GM19324 (cell line): ENCODE results near the gene CTIF.

Experiments used
- ATAC-seq: cut with Tn5 transposase; IDR thresholded peaks from one replicate; pipeline ENCODE4 v1.9.1; 2021; ENCODE audit warnings: mild to moderate bottlenecking, moderate library complexity; ENCODE audit not compliant: unreplicated experiment, low FRiP score

Gene CTIF

GRCh38 chr18:48675352-48675761, 136.5 kb downstream of the CTIF start:
- peak; percentile 68 for ATAC-seq

DNA sequence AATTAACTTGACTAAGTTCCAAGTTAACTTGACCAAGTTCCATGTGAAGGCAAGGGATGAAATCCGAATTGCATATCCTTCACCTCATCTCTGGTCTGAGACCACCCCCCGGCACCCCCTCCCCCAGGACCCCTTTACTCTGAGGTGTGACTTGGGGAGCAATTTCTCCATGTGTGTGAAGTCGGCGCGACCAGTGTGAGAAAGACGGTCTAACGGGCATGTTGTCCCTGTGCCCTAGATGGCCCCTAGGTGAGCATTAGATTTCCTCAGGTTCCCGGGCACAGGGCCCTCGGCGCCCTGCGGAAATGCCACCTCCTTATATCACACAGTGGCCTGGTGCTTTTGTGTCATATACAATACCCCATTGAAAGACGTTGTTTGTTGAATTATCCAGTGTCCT, 137.1 kb downstream of the CTIF start:
- ATAC-seq, result no peak

GRCh38 chr18:48676346-48676745, 137.5 kb downstream of the CTIF start:
- ATAC-seq, result no peak

- ATAC-seq, result no peak
Measured at GRCh38 chr18:48676756-48677368, 138.0 kb downstream of the CTIF start.

- no peak for ATAC-seq
Measured at GRCh38 chr18:48678237-48679115, 139.6 kb downstream of the CTIF start.

DNA sequence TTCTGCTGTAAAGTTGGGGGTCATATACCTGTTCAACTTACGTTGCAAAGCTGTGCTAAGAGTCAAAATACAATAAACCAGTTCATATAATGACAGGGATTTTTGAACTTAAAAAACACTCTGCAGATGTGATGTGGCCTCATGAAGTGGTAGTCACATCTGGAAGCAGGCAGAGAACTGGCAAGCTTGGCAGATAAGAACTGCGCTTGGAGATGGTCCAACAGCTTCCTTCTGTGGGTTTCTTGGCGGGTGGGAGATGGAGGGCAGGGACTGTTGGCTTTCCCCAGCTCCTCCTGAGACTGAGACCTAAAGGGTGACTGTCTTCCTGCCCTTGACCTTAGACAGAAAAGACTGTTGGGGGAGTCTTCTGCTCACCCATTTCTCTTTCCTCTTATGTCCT, 140.4 kb downstream of the CTIF start:
- no peak for ATAC-seq

GRCh38 chr18:48680339-48681250, 141.8 kb downstream of the CTIF start:
- no peak for ATAC-seq

DNA sequence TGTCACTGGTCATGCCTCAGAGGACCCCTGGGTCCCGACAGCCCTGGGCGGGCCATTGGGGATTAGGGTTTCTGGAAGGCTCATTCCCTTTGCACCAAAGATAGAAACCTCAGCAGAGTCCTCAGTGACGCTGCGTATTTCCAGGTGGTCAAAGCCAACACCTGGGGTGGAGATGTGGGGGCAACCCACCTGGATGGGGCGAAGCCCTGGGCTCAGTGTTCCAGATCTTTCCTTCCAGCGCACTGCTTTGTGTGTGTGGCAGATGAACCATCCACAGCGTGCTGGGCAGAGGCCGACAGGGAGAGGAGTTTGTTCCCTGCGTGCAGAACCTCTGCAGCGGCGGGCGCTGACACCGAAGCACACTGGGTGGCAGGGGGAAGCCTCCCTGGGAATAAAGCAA, 143.9 kb downstream of the CTIF start:
- ATAC-seq, result no peak

GRCh38 chr18:48683197-48683596, 144.4 kb downstream of the CTIF start:
- no peak for ATAC-seq

GRCh38 chr18:48683661-48684060, 144.8 kb downstream of the CTIF start:
- no peak for ATAC-seq

DNA sequence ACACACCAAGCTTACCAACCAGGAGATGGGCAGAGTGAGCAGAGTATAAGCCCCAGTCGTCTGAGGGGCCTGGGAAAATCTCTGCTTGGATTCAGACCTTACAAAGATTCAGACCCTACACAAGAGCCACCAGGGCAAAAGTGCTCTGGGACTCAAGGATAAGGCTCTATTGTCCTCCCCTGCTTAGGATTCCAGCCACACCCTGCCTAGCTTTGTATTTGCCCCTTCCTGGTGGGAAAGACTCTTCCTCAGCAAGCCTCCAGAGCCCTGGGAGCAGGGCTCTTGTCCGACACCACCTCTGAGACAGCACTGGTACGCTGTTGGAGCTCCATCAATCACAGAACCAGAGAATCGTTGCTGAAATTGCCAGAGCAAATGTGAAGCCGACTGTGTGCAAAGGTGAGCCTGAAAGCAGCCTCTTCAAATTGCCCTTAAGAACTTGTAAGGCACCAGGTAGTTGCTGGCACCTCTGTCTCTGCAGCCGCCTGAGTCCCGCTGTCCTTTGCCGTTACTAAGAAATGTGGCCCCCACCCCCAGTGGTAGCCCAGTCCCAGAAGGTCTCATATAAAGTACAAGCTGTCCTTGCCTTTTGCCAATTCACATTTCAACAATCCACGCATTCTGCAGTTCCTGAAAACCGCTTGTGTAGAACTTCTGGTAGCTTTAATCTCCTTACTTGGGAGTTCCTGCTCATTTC, 148.7 kb downstream of the CTIF start:
- no peak for ATAC-seq

DNA sequence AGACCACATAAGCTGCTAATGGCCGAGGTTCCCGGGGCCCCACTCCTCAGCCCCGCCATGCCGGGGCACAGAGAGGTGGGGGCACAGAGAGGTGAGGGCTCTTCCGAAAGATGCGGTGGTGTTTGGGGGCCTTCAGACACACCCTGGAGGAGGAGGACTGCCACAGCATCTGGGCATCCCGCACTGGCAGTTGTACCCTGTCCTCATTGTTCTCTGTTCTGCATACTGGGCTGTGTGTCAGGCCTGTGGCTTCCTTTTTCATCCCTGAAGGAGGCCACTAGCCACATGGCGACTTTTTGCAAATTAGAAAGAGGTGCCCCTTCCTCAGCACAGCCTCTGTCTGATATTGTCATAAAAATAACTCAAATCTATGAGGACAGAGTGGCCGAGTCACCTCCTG, 150.1 kb downstream of the CTIF start:
- ATAC-seq, result no peak

DNA sequence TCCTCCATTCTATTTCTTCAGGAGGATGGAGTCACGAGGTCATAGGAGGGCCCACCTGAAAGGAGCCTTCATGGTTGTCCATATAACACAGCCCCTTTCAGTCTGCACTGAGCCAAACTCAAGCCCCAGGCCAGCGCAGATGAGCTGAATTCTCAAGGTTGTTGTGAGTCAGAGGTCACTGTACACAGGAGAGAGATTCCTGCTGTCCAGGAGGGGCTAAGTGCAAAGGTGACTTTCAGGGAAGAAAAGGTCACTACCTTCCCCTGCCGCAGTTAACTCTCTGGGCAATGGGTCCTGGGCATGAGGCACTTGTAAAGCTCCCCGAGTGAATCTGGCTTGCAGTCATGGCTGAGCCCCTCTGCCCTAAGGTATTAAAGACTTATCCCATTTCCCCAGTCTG, 150.7 kb downstream of the CTIF start:
- no peak for ATAC-seq

DNA sequence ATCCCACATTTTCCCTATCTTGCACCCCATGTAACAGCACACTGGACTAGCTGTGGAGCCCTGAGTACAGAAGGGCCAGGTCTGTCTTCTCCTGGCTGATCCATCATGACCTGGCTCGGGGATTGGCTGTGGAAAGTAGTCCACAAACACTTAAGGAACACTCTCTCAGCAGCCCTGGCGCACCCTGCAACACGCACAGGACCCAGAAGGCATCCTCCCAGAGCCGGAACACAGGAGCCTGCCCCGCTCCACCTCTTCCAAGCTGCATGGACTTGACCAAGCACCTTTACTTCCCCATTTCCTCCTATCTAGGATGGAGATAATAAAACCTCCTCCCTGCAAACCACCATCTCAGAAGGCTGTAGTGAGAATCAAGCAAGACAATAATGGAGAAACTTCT, 151.7 kb downstream of the CTIF start:
- ATAC-seq, result no peak

DNA sequence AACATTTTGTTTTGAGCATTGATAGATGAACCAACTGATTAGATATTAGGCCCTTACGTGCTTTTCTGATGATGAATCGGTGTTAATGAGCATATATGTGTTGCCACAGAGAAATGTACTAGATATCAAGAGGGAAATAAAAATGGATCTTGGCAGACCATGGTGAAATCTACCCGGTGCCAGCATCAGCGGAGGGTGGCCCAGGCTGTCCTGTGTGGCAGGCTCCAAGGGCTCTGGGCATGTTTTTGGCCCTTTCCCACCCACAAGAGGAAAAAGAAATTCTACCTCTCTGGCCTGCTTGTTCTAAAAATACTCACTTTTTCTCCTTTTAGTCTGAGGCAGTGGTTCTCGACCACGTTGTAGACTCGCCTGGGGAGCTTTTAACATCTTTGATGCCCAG, 154.2 kb downstream of the CTIF start:
- ATAC-seq, result no peak

DNA sequence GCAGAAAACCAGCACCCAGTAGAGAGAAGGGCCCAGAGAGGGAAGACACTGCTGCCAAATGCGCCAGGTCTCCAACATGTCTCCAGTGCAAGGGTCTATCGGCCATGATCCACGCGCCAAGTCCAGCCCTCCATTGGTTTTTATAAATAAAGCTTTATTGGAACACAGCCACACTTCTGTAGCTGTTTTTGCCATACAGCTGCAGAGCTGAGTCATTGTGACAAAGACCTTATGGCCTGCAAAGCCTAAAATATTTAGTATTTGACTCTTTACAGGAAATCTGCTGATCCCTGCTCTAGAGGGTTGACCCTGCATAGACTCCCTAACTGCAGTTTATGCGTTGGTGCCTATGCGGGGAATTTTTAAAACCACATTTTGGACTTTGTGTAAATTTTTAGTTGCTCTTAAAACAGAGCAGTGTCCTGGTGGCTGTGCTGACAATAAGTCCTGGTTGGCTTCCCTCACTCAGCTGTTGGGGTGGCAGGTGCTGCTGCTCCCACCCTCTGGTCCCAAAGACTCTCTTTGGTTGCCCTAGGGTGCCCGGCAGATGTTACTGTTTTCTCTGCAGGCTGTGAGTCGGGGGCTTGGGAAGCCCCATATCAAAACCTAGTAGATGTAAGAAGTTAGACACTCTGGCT, 154.9 kb downstream of the CTIF start:
- ATAC-seq, result no peak

GRCh38 chr18:48694295-48694694, 155.5 kb downstream of the CTIF start:
- no peak for ATAC-seq

GRCh38 chr18:48695671-48696070, 156.8 kb downstream of the CTIF start:
- no peak for ATAC-seq

DNA sequence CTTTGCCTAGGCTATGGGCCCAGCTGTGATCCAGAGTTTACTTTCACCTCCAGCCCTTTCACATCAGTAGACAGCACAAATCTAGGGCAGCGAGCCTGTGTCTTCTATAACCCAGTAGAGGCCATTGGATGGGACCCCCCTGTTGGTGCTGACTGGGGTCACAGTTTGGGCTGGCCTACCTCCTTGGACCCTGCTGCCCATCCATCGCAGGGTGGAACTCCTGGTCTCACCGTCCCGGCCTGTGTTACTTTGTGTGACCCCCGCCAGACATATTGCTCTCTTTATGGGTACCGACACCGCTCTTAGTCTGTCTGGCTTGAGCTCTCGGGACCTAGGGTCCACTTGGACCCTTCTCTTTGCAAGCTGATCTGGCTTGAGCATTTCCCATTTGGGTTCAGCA, 157.4 kb downstream of the CTIF start:
- no peak for ATAC-seq

DNA sequence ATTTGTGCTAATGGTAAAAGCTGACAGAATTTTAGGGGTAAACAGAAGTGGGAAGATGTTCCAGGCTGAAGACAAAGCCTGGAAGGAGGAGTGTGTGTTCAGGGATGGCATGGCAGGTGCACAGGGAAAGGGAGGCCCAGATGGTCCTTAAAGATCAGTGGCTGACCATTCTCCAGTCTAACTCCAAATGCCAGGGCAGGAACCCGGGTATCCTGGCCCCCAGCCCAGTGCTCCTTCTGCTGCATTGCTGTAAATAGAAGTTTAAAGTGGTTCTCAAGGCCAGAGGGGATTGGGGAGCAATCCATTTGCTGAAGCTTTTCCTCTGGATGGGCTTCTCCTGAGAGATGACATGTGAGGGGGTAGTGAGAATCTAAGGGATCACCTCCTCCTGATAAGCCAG, 158.6 kb downstream of the CTIF start:
- ATAC-seq, result no peak
